ENCODE results near the gene TOMM20. TPM values are rescaled to one million over a fixed set of nuclear protein-coding genes. Genes with fewer than 3 reads are reported as not detected.
A peak's percentile ranks its signal among the peaks of the same experiment; 100 is the strongest.

Gene TOMM20
- total and polyA plus RNA-seq, 9 of the 15 experiments (the other 6 are each of a cell fraction or from before 2014, with no cell fraction given) = 70.6 to 334 (median 159) TPM

DNA sequence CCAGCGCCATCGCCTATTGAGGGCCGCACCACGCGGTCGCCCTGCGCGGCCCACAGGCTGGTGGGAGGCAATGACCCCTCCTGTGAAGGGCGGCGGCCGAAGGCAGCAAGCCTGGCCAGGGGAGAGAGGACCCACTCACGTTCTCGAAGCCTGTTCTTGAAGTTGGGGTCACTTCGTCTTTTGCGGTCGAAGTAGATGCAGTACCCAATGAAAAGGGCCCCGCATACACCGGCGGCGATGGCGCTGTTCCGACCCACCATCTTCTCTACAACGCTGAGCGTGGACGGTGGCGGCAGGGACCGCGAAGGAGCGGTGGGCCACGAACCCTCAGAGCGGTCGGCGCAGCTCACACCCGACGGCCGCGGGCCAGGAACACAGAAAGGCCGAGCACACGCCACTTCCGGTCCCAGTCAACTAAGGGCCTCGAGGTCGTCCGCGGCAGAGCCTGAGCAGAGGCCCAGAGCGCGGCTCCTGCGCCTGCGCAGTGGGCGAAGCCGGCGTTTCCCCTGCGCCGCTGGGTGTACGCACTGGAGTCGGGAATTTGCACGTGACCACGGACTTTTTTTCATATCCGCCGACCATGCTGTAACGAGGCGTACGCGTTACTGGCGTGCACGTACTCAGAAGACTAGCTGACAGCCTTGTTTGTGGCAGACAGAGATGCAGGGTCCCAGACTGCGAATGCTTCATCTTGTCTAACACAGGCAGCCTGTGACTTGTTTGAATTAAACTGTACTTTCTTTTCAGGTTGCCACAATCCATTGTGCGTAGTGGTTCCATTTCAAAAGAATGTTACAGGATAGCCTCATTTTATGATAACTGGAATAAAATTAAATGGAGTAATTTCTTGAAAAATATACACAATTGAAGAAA, at the start of gene TOMM20 (continued):
- 0 out of 2 replicates have a peak, but pooled peaks have one; percentile 53 for TF ChIP-seq RBM14 (IDR thresholded peaks at IDR 0.05; ENCODE audit: borderline replicate concordance, insufficient read depth, low read depth, low read length)
- peak; percentile 100 for TF ChIP-seq BHLHE40 (IDR thresholded peaks at IDR 0.05; ENCODE audit: low read length)
- no peak for TF ChIP-seq HNRNPH1 (optimal IDR thresholded peaks at IDR 0.05; ENCODE audit: low read depth, low read length)
- TF ChIP-seq NCOR1 (IDR thresholded peaks at IDR 0.05) = peak; percentile 63
- TF ChIP-seq TCF7 (IDR thresholded peaks at IDR 0.05; ENCODE audit: borderline replicate concordance) = no peak
- TF ChIP-seq HNRNPL (IDR thresholded peaks at IDR 0.05; ENCODE audit: low read depth, low read length) = peak; percentile 64; the same call in 1 of the 2 replicates
- TF ChIP-seq HLTF (IDR thresholded peaks at IDR 0.05) = no peak
- no peak for TF ChIP-seq NFYB (IDR thresholded peaks at IDR 0.05; ENCODE audit: extremely low read depth, insufficient read length)
- TF ChIP-seq, protein P1, sequence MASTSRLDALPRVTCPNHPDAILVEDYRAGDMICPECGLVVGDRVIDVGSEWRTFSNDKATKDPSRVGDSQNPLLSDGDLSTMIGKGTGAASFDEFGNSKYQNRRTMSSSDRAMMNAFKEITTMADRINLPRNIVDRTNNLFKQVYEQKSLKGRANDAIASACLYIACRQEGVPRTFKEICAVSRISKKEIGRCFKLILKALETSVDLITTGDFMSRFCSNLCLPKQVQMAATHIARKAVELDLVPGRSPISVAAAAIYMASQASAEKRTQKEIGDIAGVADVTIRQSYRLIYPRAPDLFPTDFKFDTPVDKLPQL (IDR thresholded peaks at IDR 0.05; ENCODE audit: extremely low read depth, insufficient read length) = peak; percentile 29
- TF ChIP-seq, protein P2, sequence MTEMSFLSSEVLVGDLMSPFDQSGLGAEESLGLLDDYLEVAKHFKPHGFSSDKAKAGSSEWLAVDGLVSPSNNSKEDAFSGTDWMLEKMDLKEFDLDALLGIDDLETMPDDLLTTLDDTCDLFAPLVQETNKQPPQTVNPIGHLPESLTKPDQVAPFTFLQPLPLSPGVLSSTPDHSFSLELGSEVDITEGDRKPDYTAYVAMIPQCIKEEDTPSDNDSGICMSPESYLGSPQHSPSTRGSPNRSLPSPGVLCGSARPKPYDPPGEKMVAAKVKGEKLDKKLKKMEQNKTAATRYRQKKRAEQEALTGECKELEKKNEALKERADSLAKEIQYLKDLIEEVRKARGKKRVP (CRISPR knock-in tag; IDR thresholded peaks at IDR 0.05) = peak; percentile 71
- peak; percentile 97 for TF ChIP-seq EP400 (IDR thresholded peaks at IDR 0.05)
- TF ChIP-seq, protein P3, sequence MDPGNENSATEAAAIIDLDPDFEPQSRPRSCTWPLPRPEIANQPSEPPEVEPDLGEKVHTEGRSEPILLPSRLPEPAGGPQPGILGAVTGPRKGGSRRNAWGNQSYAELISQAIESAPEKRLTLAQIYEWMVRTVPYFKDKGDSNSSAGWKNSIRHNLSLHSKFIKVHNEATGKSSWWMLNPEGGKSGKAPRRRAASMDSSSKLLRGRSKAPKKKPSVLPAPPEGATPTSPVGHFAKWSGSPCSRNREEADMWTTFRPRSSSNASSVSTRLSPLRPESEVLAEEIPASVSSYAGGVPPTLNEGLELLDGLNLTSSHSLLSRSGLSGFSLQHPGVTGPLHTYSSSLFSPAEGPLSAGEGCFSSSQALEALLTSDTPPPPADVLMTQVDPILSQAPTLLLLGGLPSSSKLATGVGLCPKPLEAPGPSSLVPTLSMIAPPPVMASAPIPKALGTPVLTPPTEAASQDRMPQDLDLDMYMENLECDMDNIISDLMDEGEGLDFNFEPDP (CRISPR knock-in tag; IDR thresholded peaks at IDR 0.05) = no peak
- TF ChIP-seq PPARD (CRISPR knock-in tag; IDR thresholded peaks at IDR 0.05) = no peak
- TF ChIP-seq NCOA2 (IDR thresholded peaks at IDR 0.05; ENCODE audit: partially characterized antibody in 2 of 2) = no peak
- no peak for TF ChIP-seq RBM17 (IDR thresholded peaks at IDR 0.05; ENCODE audit: borderline replicate concordance, low read depth, low read length)
- TF ChIP-seq ELF1 (tag; IDR thresholded peaks at IDR 0.05) = peak; percentile 93
- no peak; the same call in 1 of the 2 replicates for TF ChIP-seq TRIM28 (IDR thresholded peaks at IDR 0.05)
- TF ChIP-seq, protein P4, sequence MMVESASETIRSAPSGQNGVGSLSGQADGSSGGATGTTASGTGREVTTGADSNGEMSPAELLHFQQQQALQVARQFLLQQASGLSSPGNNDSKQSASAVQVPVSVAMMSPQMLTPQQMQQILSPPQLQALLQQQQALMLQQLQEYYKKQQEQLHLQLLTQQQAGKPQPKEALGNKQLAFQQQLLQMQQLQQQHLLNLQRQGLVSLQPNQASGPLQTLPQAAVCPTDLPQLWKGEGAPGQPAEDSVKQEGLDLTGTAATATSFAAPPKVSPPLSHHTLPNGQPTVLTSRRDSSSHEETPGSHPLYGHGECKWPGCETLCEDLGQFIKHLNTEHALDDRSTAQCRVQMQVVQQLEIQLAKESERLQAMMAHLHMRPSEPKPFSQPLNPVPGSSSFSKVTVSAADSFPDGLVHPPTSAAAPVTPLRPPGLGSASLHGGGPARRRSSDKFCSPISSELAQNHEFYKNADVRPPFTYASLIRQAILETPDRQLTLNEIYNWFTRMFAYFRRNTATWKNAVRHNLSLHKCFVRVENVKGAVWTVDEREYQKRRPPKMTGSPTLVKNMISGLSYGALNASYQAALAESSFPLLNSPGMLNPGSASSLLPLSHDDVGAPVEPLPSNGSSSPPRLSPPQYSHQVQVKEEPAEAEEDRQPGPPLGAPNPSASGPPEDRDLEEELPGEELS (CRISPR knock-in tag; IDR thresholded peaks at IDR 0.05; ENCODE audit: borderline replicate concordance) = peak; percentile 44; the same call in 1 of the 2 replicates
- no peak for TF ChIP-seq RBM39 (optimal IDR thresholded peaks at IDR 0.05; ENCODE audit: low read depth, low read length)
- TF ChIP-seq, protein P5, sequence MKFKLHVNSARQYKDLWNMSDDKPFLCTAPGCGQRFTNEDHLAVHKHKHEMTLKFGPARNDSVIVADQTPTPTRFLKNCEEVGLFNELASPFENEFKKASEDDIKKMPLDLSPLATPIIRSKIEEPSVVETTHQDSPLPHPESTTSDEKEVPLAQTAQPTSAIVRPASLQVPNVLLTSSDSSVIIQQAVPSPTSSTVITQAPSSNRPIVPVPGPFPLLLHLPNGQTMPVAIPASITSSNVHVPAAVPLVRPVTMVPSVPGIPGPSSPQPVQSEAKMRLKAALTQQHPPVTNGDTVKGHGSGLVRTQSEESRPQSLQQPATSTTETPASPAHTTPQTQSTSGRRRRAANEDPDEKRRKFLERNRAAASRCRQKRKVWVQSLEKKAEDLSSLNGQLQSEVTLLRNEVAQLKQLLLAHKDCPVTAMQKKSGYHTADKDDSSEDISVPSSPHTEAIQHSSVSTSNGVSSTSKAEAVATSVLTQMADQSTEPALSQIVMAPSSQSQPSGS (CRISPR knock-in tag; IDR thresholded peaks at IDR 0.05) = peak; percentile 32; the same call in 1 of the 2 replicates
- TF ChIP-seq FUS (optimal IDR thresholded peaks at IDR 0.05; ENCODE audit: low read depth, low read length) = no peak
- no peak for TF ChIP-seq MAFG (tag; conservative IDR thresholded peaks at IDR 0.05)
